Prostate gland (tissue), 2 donors: ENCODE results near the gene UGGT1.

Source experiments
- POLR2A ChIP-seq: fragments of 450-650 bp; IDR thresholded peaks from one replicate; pipeline ENCODE4 v1.6.1; 2016; ENCODE audit warnings: antibody characterized with exemption, mild to moderate bottlenecking
- TF ChIP-seq, protein P1 (sequence below), 4 experiments: fragments of 200-600 bp in 2 of 4; fragments of 450-650 bp in 2 of 4; sonication (generic) in 2 of 4; IDR thresholded peaks; 1 replicate in 3 of 4; 2 replicates in 1 of 4; pipeline ENCODE4 v1.5.1; 2016 to 2019; ENCODE audit warnings: antibody characterized with exemption in 4 of 4, mild to moderate bottlenecking in 2 of 4, moderate library complexity in 2 of 4

DNA sequence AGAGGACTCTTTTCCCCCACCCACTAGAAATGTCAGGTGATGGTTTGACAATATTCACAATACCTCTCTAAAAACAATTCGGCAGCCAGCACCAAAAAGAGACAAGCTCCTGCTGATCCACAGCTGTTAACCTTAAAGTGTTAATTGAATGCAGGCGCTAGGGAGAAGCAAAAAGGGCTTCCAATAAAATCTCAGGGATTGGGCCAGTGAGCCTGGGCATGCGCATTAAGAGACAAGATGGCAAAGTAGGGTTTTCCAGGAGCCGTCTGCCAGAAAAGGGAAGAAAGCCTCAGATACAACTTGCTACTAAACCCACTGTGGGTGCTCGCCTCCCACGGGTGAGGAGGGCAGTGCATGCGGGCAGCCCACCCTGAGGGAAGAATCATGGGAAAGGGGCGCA, 128.9 kb downstream of the UGGT1 start:
- no peak for TF ChIP-seq POLR2A
- TF ChIP-seq, protein P1, sequence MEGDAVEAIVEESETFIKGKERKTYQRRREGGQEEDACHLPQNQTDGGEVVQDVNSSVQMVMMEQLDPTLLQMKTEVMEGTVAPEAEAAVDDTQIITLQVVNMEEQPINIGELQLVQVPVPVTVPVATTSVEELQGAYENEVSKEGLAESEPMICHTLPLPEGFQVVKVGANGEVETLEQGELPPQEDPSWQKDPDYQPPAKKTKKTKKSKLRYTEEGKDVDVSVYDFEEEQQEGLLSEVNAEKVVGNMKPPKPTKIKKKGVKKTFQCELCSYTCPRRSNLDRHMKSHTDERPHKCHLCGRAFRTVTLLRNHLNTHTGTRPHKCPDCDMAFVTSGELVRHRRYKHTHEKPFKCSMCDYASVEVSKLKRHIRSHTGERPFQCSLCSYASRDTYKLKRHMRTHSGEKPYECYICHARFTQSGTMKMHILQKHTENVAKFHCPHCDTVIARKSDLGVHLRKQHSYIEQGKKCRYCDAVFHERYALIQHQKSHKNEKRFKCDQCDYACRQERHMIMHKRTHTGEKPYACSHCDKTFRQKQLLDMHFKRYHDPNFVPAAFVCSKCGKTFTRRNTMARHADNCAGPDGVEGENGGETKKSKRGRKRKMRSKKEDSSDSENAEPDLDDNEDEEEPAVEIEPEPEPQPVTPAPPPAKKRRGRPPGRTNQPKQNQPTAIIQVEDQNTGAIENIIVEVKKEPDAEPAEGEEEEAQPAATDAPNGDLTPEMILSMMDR (IDR thresholded peaks at IDR 0.05): no peak
